HG02798 (cell line): ENCODE results near the gene FBXO9.

Experiments used
- ATAC-seq: cut with Tn5 transposase; IDR thresholded peaks from one replicate; pipeline ENCODE4 v1.9.1; 2021; ENCODE audit warnings: mild to moderate bottlenecking; ENCODE audit not compliant: unreplicated experiment, poor library complexity

FBXO9 gene

GRCh38 chr6:53065266-53066076, at the start of gene FBXO9:
TSS of gene FBXO9 (plus strand) at chr6:53065404. CDS start at chr6:53065790, 386 bp downstream.
- peak; percentile 57 for ATAC-seq

DNA sequence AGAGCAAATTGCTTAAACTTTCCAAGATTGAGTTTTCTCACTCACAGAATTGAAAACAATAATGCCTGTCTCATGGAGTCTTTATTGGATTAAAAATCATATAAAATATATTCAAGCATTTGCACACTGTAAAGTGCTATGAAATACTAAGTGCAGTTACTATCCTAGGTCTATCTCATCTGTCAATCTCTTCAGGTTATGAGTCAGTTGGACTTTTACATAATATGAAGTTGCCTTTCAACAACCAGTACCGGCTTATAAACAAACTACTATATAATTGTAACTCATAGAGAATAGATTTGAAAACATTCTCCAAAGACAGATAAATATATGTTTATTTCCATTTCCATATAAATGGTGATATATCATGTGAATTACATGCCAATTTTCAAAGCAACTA, 49.7 kb upstream of the FBXO9 start:
- ATAC-seq, result no peak

GRCh38 chr6:53018446-53018845, 46.8 kb upstream of the FBXO9 start:
- no peak for ATAC-seq

GRCh38 chr6:53020005-53020744, 45.0 kb upstream of the FBXO9 start:
- no peak for ATAC-seq

GRCh38 chr6:53023323-53023722, 41.9 kb upstream of the FBXO9 start:
- no peak for ATAC-seq

DNA sequence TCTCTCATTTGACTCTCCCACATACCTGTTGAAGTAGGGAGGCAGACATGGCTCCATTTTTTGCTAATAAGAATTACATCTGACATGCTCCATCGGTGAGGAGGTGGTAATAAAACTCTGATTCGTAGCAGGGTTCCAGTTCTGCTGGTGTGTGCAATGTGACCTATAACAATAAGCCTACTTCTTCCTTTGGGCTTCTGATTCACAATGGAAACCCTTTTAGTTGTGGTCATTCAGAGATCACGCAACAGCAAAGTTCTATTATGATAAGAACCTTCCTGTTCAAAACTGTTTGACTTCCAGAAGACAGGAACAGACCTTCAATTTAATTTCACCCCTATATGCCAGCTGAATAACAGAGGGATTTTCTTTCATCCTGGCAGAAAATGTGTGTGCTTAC, 38.7 kb upstream of the FBXO9 start:
- no peak for ATAC-seq

DNA sequence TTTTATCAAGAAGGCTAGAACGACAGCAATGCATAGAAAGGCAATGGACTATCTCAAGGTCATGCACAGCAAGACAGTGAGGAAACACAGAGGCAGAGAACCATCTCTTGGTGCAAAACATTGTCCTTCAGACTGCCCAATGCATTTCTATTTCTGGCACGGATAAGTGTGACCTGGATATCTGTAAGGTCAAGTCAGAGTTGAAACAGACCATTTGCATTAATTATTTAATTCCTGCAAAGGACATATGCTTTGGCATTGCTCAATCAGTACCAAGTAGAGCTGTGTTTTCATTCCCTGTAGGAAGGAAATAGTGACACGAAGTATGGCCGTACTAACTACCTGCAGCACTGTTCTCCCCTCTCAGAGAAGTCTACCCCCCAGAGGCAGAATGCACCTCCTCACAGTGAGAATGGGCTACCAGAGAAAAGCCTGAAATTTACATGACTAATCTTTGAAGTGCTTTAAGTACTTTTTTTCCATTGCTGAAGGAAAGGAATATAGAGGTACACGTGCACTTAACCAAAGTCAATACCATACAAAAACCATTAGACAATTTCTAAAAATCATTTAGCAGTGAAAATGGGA, 38.0 kb upstream of the FBXO9 start:
- ATAC-seq, result no peak

- ATAC-seq, result no peak
Measured at GRCh38 chr6:53028467-53028866, 36.7 kb upstream of the FBXO9 start.

- no peak for ATAC-seq
Measured at GRCh38 chr6:53029257-53029656, 35.9 kb upstream of the FBXO9 start.

DNA sequence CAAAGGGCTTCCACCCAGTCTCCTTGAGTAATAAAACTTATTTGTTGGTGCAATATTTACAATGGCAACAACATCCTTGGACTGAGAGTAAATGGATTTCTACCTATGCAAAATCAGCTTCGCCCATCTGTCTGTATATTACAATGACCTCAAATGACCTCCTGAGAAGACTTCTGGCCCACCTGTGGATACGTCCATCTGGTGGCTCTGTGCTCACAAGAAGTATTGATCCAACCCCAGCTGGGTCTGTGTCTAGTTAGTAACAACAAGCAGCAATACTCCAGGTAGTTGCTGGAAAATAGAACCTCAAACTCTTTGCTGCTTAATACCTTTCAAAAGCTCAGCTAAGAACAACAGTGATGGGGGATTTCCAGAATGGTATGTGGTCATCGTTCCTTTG, 35.4 kb upstream of the FBXO9 start:
- no peak for ATAC-seq

GRCh38 chr6:53031281-53031680, 33.9 kb upstream of the FBXO9 start:
- no peak for ATAC-seq

DNA sequence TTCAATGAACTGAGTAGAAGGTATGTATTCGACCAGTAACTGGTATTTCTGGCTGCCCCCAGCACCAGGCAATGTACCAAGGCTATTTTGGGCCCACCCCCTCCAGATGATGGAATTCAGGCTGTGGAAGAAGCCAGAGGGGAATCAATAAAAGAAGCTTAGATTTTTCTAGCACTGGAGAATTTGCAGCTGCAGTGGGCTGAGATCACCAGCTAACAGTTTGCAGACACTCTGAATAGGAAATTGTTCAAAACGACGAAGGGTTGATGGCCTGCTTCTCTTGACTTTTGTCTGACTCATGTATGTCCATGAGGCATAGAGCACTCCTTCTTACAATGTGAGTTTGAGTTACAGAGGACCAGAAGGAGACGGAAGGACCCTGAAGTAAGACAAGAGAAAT, 32.4 kb upstream of the FBXO9 start:
- ATAC-seq, result no peak

DNA sequence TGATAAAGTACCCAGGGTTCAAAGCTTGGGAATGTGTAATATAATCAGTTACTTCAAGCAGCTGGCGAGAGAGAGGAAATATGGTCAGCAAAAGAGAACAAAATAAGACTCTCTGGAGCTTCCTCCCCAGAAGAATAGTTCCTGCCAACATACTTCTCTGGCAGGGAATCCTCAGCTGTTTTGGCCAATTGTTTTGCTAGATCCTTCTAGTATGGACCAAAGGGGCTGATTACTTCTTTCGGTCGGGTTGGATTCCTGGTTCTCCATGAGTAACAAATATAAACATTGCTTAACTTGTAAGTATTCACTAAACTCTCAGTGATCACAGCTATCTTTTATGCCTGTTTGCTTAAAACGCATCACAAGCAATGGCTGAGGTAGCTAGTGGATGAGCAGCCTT, 31.4 kb upstream of the FBXO9 start:
- no peak for ATAC-seq

DNA sequence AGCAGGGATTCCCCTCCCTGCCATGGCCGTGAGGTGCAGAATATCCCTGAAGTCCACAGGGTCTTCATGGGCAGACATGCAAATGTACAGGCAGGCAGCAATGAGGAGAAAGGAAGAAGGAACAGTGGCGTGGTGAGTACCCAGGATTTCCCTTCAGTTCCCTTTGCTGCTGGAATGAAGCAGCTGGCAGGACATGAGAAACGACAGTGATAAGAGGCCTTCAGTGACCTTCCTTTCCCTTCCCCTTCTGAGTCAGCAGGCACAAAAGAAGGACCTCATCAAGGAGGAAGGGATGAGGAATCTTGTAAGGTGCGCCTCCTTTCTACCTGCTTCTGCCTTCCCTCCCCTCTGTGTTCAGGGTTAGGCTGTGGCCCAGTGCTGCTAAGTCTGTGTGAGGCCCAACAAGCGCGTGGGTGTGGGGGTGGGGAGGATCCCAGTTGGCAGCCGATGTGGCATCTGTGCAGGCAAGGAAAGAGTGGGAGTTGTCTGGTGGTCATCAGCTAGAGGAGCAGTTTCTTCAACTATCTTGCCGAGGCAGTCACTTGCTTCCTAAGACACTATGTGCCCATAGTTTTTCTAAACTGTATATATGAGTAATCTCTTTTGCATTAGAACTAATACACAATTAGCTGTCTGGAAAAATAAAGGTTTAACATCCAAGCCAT, 29.5 kb upstream of the FBXO9 start:
- ATAC-seq, result no peak

- ATAC-seq, result no peak
Measured at GRCh38 chr6:53038141-53038540, 27.1 kb upstream of the FBXO9 start.

- no peak for ATAC-seq
Measured at GRCh38 chr6:53038596-53038995, 26.6 kb upstream of the FBXO9 start.

- ATAC-seq, result no peak
Measured at GRCh38 chr6:53041356-53041755, 23.8 kb upstream of the FBXO9 start.

DNA sequence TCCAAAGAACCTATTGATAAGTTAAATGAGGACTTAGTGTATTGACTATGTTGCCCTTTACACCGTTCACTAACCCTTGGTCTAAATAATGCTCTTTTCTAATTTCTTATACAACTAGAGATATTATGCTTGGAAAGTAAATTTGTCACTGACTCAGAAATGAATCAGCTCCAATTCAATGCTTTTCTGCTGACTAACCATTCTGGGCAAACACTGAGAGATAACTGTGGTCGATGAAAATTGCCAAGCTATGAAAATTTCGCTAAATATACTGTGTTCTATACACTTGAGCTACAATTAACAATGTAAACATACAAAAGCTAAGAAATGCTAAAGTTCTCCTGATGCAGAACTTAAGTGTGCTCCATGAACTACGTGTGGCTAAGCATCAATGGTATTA, 23.1 kb upstream of the FBXO9 start:
- no peak for ATAC-seq

GRCh38 chr6:53043581-53043980, 21.6 kb upstream of the FBXO9 start:
- ATAC-seq, result no peak

- no peak for ATAC-seq
Measured at GRCh38 chr6:53044071-53044470, 21.1 kb upstream of the FBXO9 start.

DNA sequence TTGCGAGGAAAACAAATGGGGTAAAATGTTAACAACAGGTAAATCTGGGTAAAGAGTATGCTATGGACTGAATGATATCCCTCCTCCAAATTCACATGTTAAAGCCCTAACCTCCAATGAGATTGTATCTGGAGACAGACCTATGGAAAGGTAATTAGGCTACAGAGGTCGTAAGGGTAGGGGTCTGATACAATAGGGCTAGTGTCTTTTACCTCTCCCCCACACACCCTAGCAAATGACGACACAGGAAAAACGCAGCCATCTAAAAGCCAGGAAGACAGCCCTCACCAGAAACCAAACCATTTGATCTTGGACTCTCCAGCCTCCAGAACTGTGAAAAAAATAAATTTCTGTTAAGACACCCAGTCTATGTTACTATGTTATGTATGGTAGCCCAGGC, 20.6 kb upstream of the FBXO9 start:
- ATAC-seq, result no peak
